Immature natural killer cell (primary cell): ENCODE data around the gene KCNMA1. TPM values are rescaled to one million over a fixed set of nuclear protein-coding genes. Genes with fewer than 3 reads are reported as not detected.
A peak's percentile ranks its signal among the peaks of the same experiment; 100 is the strongest.

Experiments
- DNase-seq, 3 donors: peaks; one replicate each; pipeline ENCODE4 v3.0.0; 2022; ENCODE audit warnings: mixed read lengths in 1 of 3
- H3K27ac Mint-ChIP-seq, 6 donors: one replicate each; pipeline ENCODE4 v1.8.0; 2020; ENCODE audit warnings: mixed read lengths in 6 of 6, mild to moderate bottlenecking in 5 of 6, inconsistent platforms in 4 of 6, moderate library complexity in 3 of 6
- H3K27me3 Mint-ChIP-seq, 3 donors: one replicate each; pipeline ENCODE4 v1.8.0; 2020 to 2021; ENCODE audit warnings: low read depth in 3 of 3, mild to moderate bottlenecking in 3 of 3, mixed read lengths in 3 of 3, moderate library complexity in 3 of 3, inconsistent platforms in 1 of 3
- H3K36me3 Mint-ChIP-seq, 3 donors: one replicate each; pipeline ENCODE4 v1.8.0; 2020; ENCODE audit warnings: mixed read lengths in 3 of 3, inconsistent platforms in 2 of 3, mild to moderate bottlenecking in 2 of 3
- H3K4me1 Mint-ChIP-seq, 2 donors: one replicate each; pipeline ENCODE4 v1.8.0; 2020; ENCODE audit warnings: inconsistent platforms in 2 of 2, mild to moderate bottlenecking in 2 of 2, mixed read lengths in 2 of 2, moderate library complexity in 1 of 2
- H3K4me3 Mint-ChIP-seq, 5 donors: one replicate each; pipeline ENCODE4 v1.8.0; 2020; ENCODE audit warnings: mild to moderate bottlenecking in 5 of 5, mixed read lengths in 5 of 5, inconsistent platforms in 3 of 5, moderate library complexity in 3 of 5
- H3K9me3 Mint-ChIP-seq, 6 donors: one replicate each; pipeline ENCODE4 v1.8.0; 2020; ENCODE audit warnings: mild to moderate bottlenecking in 6 of 6, mixed read lengths in 6 of 6, inconsistent platforms in 4 of 6, moderate library complexity in 3 of 6
- polyA plus RNA-seq, 3 donors: library from polyadenylated mRNA; unstranded; fragments of 300-500 nt; fragmentation: Illumina TruSeq; gene quantifications; one replicate each; pipeline ENCODE4 v1.2.3, GENCODE V29; 2021

Gene KCNMA1
- polyA plus RNA-seq, 3 donors from 2014 or later = not detected

DNA sequence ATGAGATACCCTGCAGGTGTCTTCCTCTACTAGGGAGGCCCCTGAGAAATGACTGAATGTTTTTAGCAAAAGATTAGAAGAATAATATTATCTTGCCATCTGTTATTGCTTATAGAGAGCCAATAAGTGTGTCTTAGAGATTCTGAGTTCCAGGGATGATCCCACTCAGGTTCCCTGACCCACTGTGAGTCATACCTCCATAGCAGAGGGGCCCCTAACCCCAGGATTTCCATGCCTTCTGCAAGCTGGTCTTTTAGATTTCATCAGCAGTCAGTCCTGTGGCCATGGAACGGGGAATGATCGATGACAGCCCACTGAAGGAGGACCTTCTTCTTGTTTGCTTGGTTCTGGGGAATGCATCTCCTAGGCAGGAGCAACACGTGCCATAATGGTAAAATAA is 333.4 kb downstream of the KCNMA1 start:
- Mint-ChIP-seq H3K27ac (no peak overlapping the region), H3K36me3 (peaks cover 0 to 3% (median 0%) of the 10 kb centered on the region in 3 donors), H3K4me1 (no peaks in the 10 kb centered on the region), H3K27me3 (peaks cover 2 to 9% (median 5%) of the 10 kb centered on the region in 3 donors), H3K4me3 (no peak overlapping the region), H3K9me3 (peaks cover 0 to 3% (median 0%) of the 10 kb centered on the region in 6 donors)
- DNase-seq = no peak

GRCh38 chr10:77301305-77301730 is 336.3 kb downstream of the KCNMA1 start:
- Mint-ChIP-seq H3K27ac (no peak overlapping the region), H3K4me3 (no peak overlapping the region), H3K27me3 (peaks cover 2 to 11% (median 5%) of the 10 kb centered on the region in 3 donors), H3K4me1 (no peaks in the 10 kb centered on the region), H3K9me3 (peaks cover 0 to 3% (median 0%) of the 10 kb centered on the region in 6 donors), H3K36me3 (peaks cover 0 to 3% (median 0%) of the 10 kb centered on the region in 3 donors)
- DNase-seq = no peak

GRCh38 chr10:77300682-77301302 is 336.8 kb downstream of the KCNMA1 start:
- Mint-ChIP-seq H3K36me3 (peaks cover 0 to 3% (median 0%) of the 10 kb centered on the region in 3 donors), H3K27me3 (peaks cover 2 to 10% (median 5%) of the 10 kb centered on the region in 3 donors), H3K4me3 (no peak overlapping the region), H3K4me1 (no peaks in the 10 kb centered on the region), H3K27ac (no peak overlapping the region), H3K9me3 (peaks cover 0 to 3% (median 0%) of the 10 kb centered on the region in 6 donors)
- no peak for DNase-seq

DNA sequence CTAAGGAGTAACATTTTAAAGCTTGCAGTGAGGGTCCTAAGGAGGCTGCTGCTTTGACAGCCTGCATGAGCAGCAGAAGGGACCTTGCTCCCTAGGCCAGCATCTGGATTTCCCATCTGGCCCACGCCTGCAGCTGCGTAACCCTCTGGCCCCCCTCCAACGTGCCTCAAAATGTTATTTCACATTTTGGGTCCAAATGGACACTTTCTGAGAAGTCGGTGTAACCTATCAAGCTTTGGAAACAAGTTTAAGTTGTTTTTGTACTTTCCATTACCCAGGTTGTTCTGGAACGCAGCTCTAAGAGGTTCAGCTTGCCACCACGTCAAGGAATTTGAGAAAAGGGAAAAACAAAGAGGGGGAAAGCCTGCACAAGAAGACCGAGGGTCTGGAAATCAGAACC is 338.3 kb downstream of the KCNMA1 start:
- Mint-ChIP-seq H3K36me3 (peaks cover 0 to 3% (median 0%) of the 10 kb centered on the region in 3 donors), H3K4me3 (no peak overlapping the region), H3K4me1 (no peaks in the 10 kb centered on the region), H3K9me3 (peaks cover 0 to 3% (median 0%) of the 10 kb centered on the region in 6 donors), H3K27ac (no peak overlapping the region), H3K27me3 (peaks cover 2 to 10% (median 3%) of the 10 kb centered on the region in 3 donors)
- no peak for DNase-seq

GRCh38 chr10:77297393-77297739 is 340.2 kb downstream of the KCNMA1 start:
- H3K36me3 Mint-ChIP-seq = no peaks in the 10 kb centered on the region
- H3K27me3 Mint-ChIP-seq = peaks cover 0 to 6% (median 3%) of the 10 kb centered on the region in 3 donors
- no peak overlapping the region for H3K27ac Mint-ChIP-seq
- peaks cover 0 to under 1% (median 0%) of the 10 kb centered on the region in 6 donors for H3K9me3 Mint-ChIP-seq
- H3K4me3 Mint-ChIP-seq = no peak overlapping the region
- no peak for DNase-seq
- no peaks in the 10 kb centered on the region for H3K4me1 Mint-ChIP-seq

GRCh38 chr10:77296534-77297392 is 340.8 kb downstream of the KCNMA1 start:
- H3K4me1 Mint-ChIP-seq = no peaks in the 10 kb centered on the region
- H3K36me3 Mint-ChIP-seq = no peaks in the 10 kb centered on the region
- H3K4me3 Mint-ChIP-seq = no peak overlapping the region
- DNase-seq = no peak
- no peaks in the 10 kb centered on the region for H3K9me3 Mint-ChIP-seq
- H3K27ac Mint-ChIP-seq = peak overlapping the region in 1 of 6 donors; percentile 3
- peaks cover 0 to 6% (median 1%) of the 10 kb centered on the region in 3 donors for H3K27me3 Mint-ChIP-seq

GRCh38 chr10:77293773-77294172 is 343.8 kb downstream of the KCNMA1 start:
- H3K36me3 Mint-ChIP-seq = peaks cover 0 to 4% (median 0%) of the 10 kb centered on the region in 3 donors
- peaks cover 0 to 5% (median 1%) of the 10 kb centered on the region in 3 donors for H3K27me3 Mint-ChIP-seq
- DNase-seq = no peak
- H3K4me1 Mint-ChIP-seq = peaks cover 0 to 13% of the 10 kb centered on the region in 2 donors
- no peak overlapping the region for H3K4me3 Mint-ChIP-seq
- H3K9me3 Mint-ChIP-seq = no peaks in the 10 kb centered on the region
- no peak overlapping the region for H3K27ac Mint-ChIP-seq

DNA sequence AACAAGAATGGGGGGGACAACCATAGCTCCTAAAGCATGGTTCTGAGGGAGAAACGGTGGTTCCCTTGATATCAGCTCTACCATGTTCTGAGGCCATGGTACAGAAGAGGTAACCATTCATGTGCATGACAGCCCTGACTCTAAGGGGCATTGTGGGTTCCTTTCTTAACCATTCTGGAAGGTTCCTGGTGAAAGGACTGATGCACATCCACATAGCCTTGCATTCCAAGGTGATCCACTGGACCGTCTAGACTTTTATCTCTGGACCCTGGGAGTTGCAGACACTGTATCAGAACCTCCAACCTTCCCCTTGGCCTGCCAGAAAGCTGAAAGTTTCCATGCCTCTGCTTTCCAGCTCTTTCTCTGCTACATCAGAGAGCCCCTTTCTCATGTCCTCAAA is 344.3 kb downstream of the KCNMA1 start:
- Mint-ChIP-seq H3K27me3 (peaks cover 0 to 5% (median 1%) of the 10 kb centered on the region in 3 donors), H3K36me3 (peaks cover 0 to 4% (median 0%) of the 10 kb centered on the region in 3 donors), H3K9me3 (no peaks in the 10 kb centered on the region), H3K27ac (no peak overlapping the region), H3K4me3 (no peak overlapping the region), H3K4me1 (peaks cover 0 to 14% of the 10 kb centered on the region in 2 donors)
- DNase-seq = no peak

DNA sequence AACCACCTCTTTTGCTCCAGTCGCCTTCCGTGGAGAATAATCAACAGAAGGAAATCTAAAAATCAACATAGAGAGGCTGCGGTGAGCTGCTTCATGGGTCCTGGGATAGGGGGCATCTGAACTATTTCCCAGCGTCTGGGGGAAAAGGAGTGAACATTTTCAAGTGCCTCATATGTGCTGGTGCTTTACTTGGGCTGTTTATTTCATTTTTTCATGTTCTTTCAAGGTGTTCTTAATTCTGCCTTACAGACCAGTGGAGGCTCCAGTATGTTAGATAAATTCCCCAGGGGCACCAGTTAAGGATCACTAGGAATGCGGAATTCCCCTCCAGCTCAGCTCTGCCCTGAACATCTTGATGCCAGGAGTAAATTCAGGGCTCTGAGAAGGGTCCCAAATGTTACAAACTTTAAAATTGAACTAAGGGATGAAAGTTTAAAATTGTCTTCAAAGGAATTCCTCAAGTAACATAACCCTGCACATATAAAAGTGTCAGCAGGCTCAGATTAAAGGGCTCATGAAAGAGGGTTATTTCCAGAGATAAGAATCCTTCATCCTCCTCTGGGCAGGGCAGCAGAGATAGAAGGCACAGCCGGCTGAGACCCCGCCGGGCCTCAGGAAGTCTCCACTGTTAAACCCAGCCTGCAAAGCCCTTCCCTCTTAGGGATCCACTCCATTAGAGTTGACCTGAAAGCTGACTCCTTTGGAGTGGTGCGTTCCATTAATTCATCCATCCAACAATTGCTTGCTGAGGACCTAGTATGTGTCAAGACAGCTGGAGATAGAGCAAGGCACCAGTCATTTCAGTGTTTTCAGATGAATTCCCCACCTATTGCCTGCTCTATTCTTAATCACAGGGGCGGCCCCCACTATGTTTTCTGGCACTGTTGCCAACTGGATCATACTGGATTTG is 345.8 kb downstream of the KCNMA1 start:
- no peak for DNase-seq
- Mint-ChIP-seq H3K4me3 (no peak overlapping the region), H3K36me3 (peaks cover 0 to 4% (median 0%) of the 10 kb centered on the region in 3 donors), H3K27ac (no peak overlapping the region), H3K9me3 (no peaks in the 10 kb centered on the region), H3K4me1 (peaks cover 0 to 14% of the 10 kb centered on the region in 2 donors), H3K27me3 (peaks cover 0 to 5% (median 1%) of the 10 kb centered on the region in 3 donors)

GRCh38 chr10:77290528-77291155 is 347.0 kb downstream of the KCNMA1 start:
- no peak for DNase-seq
- Mint-ChIP-seq H3K4me1 (peaks cover 0 to 14% of the 10 kb centered on the region in 2 donors), H3K36me3 (peaks cover 0 to 4% (median 0%) of the 10 kb centered on the region in 3 donors), H3K27me3 (peaks cover 0 to 7% (median 1%) of the 10 kb centered on the region in 3 donors), H3K9me3 (no peaks in the 10 kb centered on the region), H3K27ac (no peak overlapping the region), H3K4me3 (no peak overlapping the region)

DNA sequence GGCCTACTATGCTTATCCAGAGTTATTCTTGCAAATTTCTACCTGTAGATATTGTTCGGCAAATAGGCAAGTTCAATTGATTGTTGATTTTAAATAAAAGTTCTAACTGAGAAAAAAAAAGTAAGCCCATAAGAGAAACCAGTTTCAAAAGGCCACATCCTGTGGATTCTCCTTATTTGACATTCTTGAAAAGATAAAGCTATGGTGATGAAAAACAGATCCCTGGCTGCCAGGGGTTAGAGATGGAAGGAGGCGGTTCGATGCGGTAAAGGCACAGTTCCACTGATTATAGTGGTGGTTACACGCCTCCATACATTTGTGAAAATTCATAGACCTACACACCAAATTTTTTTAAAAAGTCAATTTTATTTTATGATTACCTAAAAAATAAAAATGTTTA is 347.8 kb downstream of the KCNMA1 start:
- Mint-ChIP-seq H3K4me1 (peaks cover 0 to 14% of the 10 kb centered on the region in 2 donors), H3K36me3 (peaks cover 0 to 4% (median 0%) of the 10 kb centered on the region in 3 donors), H3K27ac (no peak overlapping the region), H3K27me3 (peaks cover 0 to 8% (median 1%) of the 10 kb centered on the region in 3 donors), H3K9me3 (no peaks in the 10 kb centered on the region), H3K4me3 (no peak overlapping the region)
- no peak for DNase-seq

DNA sequence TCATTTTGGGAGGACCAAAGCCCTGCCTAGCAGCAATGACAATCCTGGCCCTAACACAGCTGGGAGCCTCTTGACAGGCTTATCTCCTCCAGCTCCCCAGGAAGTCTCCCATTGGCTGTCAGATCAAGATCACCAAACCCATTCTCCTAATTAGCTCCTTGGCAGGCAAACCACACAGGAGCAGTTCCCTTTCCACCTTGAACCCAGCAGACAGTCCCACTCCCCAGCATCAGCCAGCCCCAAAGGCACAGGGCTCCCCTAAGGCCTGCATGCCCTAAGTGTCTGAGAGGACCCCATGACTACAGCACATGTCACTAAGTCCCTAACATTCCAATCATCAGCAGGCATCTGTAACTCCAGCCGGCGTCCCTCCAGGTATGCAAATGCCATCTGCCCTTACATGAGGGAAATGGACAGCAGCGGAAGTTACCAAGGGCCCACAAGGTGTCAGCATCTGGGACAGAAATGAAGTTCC is 348.5 kb downstream of the KCNMA1 start:
- Mint-ChIP-seq H3K27me3 (peaks cover 0 to 8% (median 1%) of the 10 kb centered on the region in 3 donors), H3K9me3 (no peaks in the 10 kb centered on the region), H3K4me3 (no peak overlapping the region), H3K36me3 (peaks cover 0 to 5% (median 0%) of the 10 kb centered on the region in 3 donors), H3K27ac (no peak overlapping the region), H3K4me1 (peaks cover 0 to 14% of the 10 kb centered on the region in 2 donors)
- no peak for DNase-seq

DNA sequence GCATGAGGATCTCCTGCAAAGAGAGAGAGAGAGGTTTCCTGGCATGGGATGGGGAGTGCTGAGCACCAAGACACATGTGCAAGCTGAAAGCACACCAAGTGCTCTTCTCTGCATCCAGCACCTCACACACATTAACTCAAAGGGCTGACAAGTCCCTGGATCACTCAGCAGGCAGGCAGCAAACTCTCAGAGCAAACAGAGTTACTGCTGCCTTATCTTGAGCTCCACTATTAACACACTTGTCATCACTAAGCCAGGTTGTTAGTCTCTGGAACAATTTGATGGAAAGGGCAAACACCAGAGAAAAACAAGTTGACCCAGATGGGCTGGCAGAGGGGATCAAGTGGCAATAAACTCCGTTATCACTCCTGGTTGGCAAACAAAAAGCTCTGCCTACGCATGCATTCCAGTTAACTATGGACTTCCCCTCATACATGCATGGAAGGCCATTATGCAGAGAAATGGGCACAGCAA is 349.9 kb downstream of the KCNMA1 start:
- H3K4me1 Mint-ChIP-seq = peaks cover 0 to 14% of the 10 kb centered on the region in 2 donors
- no peak overlapping the region for H3K4me3 Mint-ChIP-seq
- H3K9me3 Mint-ChIP-seq = peaks cover 0 to 2% (median 0%) of the 10 kb centered on the region in 6 donors
- DNase-seq = no peak
- no peak overlapping the region for H3K27ac Mint-ChIP-seq
- peaks cover 0 to 9% (median 0%) of the 10 kb centered on the region in 3 donors for H3K36me3 Mint-ChIP-seq
- peaks cover 0 to 11% (median 3%) of the 10 kb centered on the region in 3 donors for H3K27me3 Mint-ChIP-seq
